ENCODE measurements around the gene CYP4F12.

CYP4F12 gene

DNA sequence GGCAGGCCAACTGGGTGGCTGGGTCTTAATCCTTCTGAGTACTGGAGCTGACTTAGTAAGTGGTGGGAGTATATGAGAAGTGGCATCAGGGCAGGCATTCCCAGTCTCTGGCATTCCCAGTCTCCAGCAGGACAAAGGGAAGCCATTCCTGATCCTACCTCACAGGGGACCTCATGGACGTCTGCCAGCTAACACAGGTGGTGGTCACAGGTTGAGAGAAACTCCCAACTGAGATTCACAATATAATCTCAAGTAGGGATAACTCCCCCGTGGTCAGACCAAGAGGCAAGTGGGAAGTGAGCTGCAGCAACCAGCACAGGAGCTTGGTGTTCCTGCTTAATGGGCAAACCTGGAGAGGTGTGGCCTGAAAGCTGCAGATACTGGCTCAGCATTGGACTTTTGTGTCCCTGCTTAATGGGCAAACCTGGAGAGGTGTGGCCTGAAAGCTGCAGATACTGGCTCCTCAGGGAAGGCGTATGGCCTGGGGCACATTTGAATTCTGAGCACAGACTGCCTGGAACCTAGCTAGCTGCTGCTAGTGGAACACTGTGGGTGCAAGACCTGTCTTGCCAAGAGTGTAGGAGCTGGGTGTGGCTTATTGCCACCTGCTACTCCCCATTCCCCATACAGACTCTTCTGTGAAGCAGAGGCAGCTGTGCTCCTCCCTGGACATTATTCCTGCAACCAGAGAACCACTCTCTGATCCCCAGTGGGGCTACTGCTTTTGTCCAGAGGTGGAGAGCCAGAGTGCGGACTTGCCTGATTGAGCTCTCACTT is 29.1 kb downstream of the CYP4F12 start:
- in situ Hi-C loops (cut with MboI; ENCODE audit: low sequenced_read_pairs, unreplicated experiment): no loop called here
- DNase-seq (ENCODE audit: low spot score): no peak
- TF ChIP-seq, protein P1, sequence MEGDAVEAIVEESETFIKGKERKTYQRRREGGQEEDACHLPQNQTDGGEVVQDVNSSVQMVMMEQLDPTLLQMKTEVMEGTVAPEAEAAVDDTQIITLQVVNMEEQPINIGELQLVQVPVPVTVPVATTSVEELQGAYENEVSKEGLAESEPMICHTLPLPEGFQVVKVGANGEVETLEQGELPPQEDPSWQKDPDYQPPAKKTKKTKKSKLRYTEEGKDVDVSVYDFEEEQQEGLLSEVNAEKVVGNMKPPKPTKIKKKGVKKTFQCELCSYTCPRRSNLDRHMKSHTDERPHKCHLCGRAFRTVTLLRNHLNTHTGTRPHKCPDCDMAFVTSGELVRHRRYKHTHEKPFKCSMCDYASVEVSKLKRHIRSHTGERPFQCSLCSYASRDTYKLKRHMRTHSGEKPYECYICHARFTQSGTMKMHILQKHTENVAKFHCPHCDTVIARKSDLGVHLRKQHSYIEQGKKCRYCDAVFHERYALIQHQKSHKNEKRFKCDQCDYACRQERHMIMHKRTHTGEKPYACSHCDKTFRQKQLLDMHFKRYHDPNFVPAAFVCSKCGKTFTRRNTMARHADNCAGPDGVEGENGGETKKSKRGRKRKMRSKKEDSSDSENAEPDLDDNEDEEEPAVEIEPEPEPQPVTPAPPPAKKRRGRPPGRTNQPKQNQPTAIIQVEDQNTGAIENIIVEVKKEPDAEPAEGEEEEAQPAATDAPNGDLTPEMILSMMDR (IDR thresholded peaks at IDR 0.05; ENCODE audit: borderline replicate concordance, control extremely low read depth, extremely low read depth, insufficient read depth, missing control alignments): no peak

DNA sequence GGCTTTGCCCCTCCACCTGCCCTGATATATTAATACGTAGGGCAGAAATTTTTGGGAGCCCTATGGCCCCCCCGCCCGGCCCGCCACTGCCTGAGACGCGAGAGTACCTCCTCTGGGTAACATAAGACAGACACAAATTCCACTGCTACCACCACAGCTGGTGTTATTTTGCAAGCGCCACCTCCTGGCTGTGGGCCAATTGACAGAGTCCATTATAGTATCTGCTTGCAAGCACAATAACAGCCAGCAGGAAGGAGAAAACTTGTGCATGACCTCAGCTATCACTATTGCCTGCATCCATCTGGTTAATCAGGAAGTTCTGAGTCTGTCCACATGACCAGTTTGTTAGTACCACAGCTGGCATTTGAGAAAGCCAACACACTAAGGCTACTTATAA is 29.6 kb downstream of the CYP4F12 start:
- DNase-seq (ENCODE audit: low spot score): no peak
- TF ChIP-seq, protein P1 (IDR thresholded peaks at IDR 0.05; ENCODE audit: borderline replicate concordance, control extremely low read depth, extremely low read depth, insufficient read depth, missing control alignments): no peak
- in situ Hi-C loops (cut with MboI; ENCODE audit: low sequenced_read_pairs, unreplicated experiment): no loop called here

DNA sequence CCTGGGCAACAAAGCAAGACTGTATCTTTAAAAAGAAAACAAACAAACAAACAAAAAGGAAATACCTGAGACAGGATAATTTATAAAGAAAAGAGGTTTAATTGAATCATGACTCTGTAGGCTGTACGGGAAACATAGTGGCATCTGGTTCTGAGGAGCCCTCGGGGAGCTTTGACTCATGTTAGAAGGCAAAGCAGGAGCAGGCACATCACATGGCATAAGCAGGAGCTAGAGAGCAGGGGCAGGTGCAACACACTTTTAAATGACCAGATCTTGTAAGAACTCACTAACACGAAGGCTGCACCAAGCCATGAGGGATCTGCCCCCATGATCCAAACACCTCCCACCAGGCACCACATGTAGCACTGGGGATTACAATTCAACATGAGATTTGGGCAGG is 41.8 kb downstream of the CYP4F12 start:
- TF ChIP-seq, protein P1 (IDR thresholded peaks at IDR 0.05; ENCODE audit: borderline replicate concordance, control extremely low read depth, extremely low read depth, insufficient read depth, missing control alignments): no peak
- in situ Hi-C loops (cut with MboI; ENCODE audit: low sequenced_read_pairs, unreplicated experiment): no loop called here
- no peak for DNase-seq (ENCODE audit: low spot score)

DNA sequence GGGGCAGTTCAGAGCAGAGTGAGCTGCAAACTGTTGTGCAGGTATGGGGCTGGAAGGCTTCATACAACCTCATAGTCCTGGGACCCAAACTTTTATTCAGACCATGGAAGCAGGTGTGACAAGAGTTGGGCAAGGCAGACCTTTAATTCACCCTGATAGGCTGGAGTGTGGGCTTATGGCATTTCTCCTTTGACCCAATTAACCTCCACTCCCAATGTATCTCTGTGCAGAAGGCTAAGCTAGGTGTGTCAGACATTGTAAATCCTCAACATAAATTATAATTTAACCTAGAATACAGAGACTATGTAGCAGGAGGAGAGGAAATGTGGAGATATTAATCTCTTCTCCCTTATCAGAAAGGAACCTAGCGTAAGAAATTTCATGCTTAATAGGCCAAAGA is 42.8 kb downstream of the CYP4F12 start:
- in situ Hi-C loops (cut with MboI; ENCODE audit: low sequenced_read_pairs, unreplicated experiment): no loop called here
- TF ChIP-seq, protein P1 (IDR thresholded peaks at IDR 0.05; ENCODE audit: borderline replicate concordance, control extremely low read depth, extremely low read depth, insufficient read depth, missing control alignments): no peak
- no peak for DNase-seq (ENCODE audit: low spot score)

DNA sequence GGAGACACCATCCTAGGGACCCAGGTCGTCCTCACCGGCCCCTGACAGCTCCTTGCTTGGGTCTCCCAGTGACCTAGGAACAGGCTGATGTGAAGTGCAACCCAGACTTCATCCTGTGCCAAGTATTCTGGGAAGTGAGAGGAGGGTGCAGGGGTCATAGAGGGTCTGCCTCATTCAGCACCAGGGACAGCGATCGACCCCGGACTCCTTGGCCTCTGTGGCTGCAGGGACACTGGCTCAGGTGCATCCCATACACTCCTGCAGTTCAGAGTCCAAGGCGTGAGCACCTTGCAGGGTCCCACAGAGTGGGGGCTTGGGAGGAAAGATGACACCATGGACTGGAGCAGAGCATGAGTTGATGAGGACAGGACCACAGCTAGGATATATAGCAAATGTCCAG is 44.9 kb downstream of the CYP4F12 start:
- TF ChIP-seq, protein P1 (IDR thresholded peaks at IDR 0.05; ENCODE audit: borderline replicate concordance, control extremely low read depth, extremely low read depth, insufficient read depth, missing control alignments): no peak
- in situ Hi-C loops (cut with MboI; ENCODE audit: low sequenced_read_pairs, unreplicated experiment): no loop called here
- DNase-seq (ENCODE audit: low spot score): no peak

DNA sequence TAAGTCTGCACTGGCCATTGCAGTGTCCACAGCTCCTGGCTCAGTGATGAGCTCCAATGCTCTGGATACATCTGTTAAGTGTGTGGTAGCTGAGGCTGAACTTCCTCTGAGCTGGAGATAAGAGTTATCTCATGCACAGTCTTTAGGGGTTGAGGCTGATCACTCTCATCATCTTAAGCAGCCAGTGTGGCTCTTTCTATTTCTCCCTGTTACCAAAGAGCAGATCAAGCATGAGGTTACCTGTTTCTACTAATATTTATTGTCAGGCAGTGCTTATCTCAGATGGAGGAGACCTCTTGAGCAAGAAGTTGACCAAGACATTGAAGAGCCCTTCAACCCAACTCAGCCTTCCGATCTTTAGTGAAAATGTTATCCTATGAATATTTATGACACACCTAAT is 48.4 kb downstream of the CYP4F12 start:
- in situ Hi-C loops (cut with MboI; ENCODE audit: low sequenced_read_pairs, unreplicated experiment): no loop called here
- no peak for DNase-seq (ENCODE audit: low spot score)
- TF ChIP-seq, protein P1 (IDR thresholded peaks at IDR 0.05; ENCODE audit: borderline replicate concordance, control extremely low read depth, extremely low read depth, insufficient read depth, missing control alignments): no peak
